ENCODE data around the gene ADGRD1.

DNA sequence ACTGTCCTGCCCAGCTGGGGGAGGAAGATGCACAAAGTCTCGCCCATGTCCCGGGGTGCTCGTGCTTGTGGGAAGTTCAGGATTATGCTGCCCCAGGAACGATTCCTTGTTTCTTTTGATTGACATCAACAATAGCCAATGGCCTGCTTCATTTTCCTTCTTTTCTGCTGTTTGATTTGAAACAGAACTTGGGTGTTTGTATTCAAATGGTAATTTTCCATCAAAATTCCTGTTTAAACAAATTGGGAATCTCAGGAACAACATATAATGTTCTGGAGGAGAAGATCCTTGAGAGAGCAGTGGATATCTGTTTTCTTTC, 97.4 kb downstream of the ADGRD1 start:
- TF ChIP-seq, protein P1, sequence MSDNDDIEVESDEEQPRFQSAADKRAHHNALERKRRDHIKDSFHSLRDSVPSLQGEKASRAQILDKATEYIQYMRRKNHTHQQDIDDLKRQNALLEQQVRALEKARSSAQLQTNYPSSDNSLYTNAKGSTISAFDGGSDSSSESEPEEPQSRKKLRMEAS (IDR thresholded peaks at IDR 0.05; ENCODE audit: low read depth, low read length), result no peak
- TF ChIP-seq CTCF (IDR thresholded peaks at IDR 0.05; ENCODE audit: low read depth, low read length), result no peak

Measured in NB4 (cell line).